GM23338 (cell line): ENCODE results near the gene CMKLR1. TPM values are rescaled to one million over a fixed set of nuclear protein-coding genes. Genes with fewer than 3 reads are reported as not detected.

Experiments
- ATAC-seq: fragments of 200-7000 bp; cut with Tn5 transposase; 3 replicates; pipeline ENCODE4 v1.9.1; 2020
- DNase-seq: peaks from one replicate; pipeline ENCODE4 v3.0.0-alpha.2; 2015; ENCODE audit warnings: low spot score
- H2AFZ ChIP-seq: fragments of 200-600 bp; sonication (generic); 2 replicates; pipeline ENCODE4 v1.8.0; 2016; ENCODE audit warnings: antibody characterized with exemption, mild to moderate bottlenecking, moderate library complexity
- H3F3A ChIP-seq: fragments of 200-600 bp; sonication (generic); replicated peaks from 2 replicates; pipeline ENCODE4 v1.8.0; 2017; ENCODE audit warnings: antibody characterized with exemption, mixed run types, low read depth
- H3K27ac ChIP-seq: fragments of 200-600 bp; sonication (generic); 2 replicates; pipeline ENCODE4 v1.6.1; 2016; ENCODE audit warnings: low read depth
- H3K27me3 ChIP-seq: fragments of 200-600 bp; sonication (generic); 2 replicates; pipeline ENCODE4 v1.8.0; 2016; ENCODE audit warnings: mild to moderate bottlenecking, mixed run types, moderate library complexity; ENCODE audit not compliant: insufficient read depth
- H3K36me3 ChIP-seq: fragments of 200-600 bp; sonication (generic); 2 replicates; pipeline ENCODE4 v1.8.0; 2016; ENCODE audit warnings: mild to moderate bottlenecking; ENCODE audit not compliant: insufficient read depth
- H3K4me1 ChIP-seq: fragments of 200-600 bp; sonication (generic); 2 replicates; pipeline ENCODE4 v1.8.0; 2016; ENCODE audit warnings: mild to moderate bottlenecking, moderate library complexity; ENCODE audit not compliant: insufficient read depth
- H3K4me2 ChIP-seq: fragments of 200-600 bp; sonication (generic); 2 replicates; pipeline ENCODE4 v1.7.1; 2017; ENCODE audit warnings: mixed run types
- H3K4me3 ChIP-seq: fragments of 200-600 bp; sonication (generic); 2 replicates; pipeline ENCODE4 v1.6.1; 2016; ENCODE audit warnings: mixed run types
- H3K79me2 ChIP-seq: fragments of 200-600 bp; sonication (generic); replicated peaks from 2 replicates; pipeline ENCODE4 v1.8.0; 2017; ENCODE audit warnings: mild to moderate bottlenecking; ENCODE audit not compliant: insufficient read depth
- H3K9me2 ChIP-seq: fragments of 200-600 bp; sonication (generic); 2 replicates; pipeline ENCODE4 v1.8.0; 2017; ENCODE audit not compliant: insufficient read depth
- H4K20me1 ChIP-seq: fragments of 200-600 bp; sonication (generic); replicated peaks from 2 replicates; pipeline ENCODE4 v1.8.0; 2017; ENCODE audit warnings: mild to moderate bottlenecking; ENCODE audit not compliant: insufficient read depth
- H3K27ac Mint-ChIP-seq: 2 replicates; pipeline ENCODE4 v1.8.0; 2020; ENCODE audit warnings: inconsistent platforms, mild to moderate bottlenecking, moderate library complexity, mixed read lengths
- H3K27me3 Mint-ChIP-seq: 3 replicates; pipeline ENCODE4 v1.8.0; 2022; ENCODE audit warnings: low read depth, mild to moderate bottlenecking, moderate library complexity, mixed read lengths, inconsistent platforms; ENCODE audit not compliant: insufficient read depth, poor library complexity
- H3K36me3 Mint-ChIP-seq: 3 replicates; pipeline ENCODE4 v1.8.0; 2021; ENCODE audit warnings: low read depth, mild to moderate bottlenecking, inconsistent platforms, moderate library complexity, mixed read lengths
- H3K4me1 Mint-ChIP-seq: 3 replicates; pipeline ENCODE4 v1.8.0; 2020; ENCODE audit warnings: mild to moderate bottlenecking, inconsistent platforms, mixed read lengths
- H3K4me3 Mint-ChIP-seq: 3 replicates; pipeline ENCODE4 v1.8.0; 2021; ENCODE audit warnings: moderate library complexity, mild to moderate bottlenecking, inconsistent platforms, mixed read lengths
- H3K9me3 Mint-ChIP-seq: 3 replicates; pipeline ENCODE4 v1.8.0; 2020; ENCODE audit warnings: moderate library complexity, mild to moderate bottlenecking, inconsistent platforms, mixed read lengths
- CREB1 ChIP-seq: fragments of 250-450 bp; sonication (Bioruptor Pico); IDR thresholded peaks from 2 replicates; pipeline ENCODE4 v1.5.0; 2020; ENCODE audit warnings: low read depth, mild to moderate bottlenecking, moderate library complexity
- EZH2 ChIP-seq: fragments of 200-600 bp; sonication (generic); IDR thresholded peaks from one replicate; pipeline ENCODE4 v1.8.0; 2017; ENCODE audit warnings: antibody characterized with exemption, mild to moderate bottlenecking, low read depth; ENCODE audit not compliant: unreplicated experiment
- EZH2phosphoT487 ChIP-seq: fragments of 200-600 bp; sonication (generic); IDR thresholded peaks from one replicate; pipeline ENCODE4 v1.8.1; 2018; ENCODE audit warnings: antibody characterized with exemption; ENCODE audit not compliant: unreplicated experiment
- NANOG ChIP-seq: IDR thresholded peaks from 2 replicates; pipeline ENCODE4 v1.6.1; 2016; ENCODE audit warnings: antibody characterized with exemption, borderline replicate concordance
- POLR2AphosphoS5 ChIP-seq: IDR thresholded peaks from 2 replicates; pipeline ENCODE4 v1.6.1; 2016; ENCODE audit warnings: antibody characterized with exemption, low read depth
- polyA plus RNA-seq: library from polyadenylated mRNA; unstranded; fragments of >200 nt; fragmentation: Nextera tagmentation; extraction: Ambion mirVana; gene quantifications from 2 replicates; pipeline ENCODE4 v1.2.1, GENCODE V29; 2016
- total RNA-seq: library from RNA; depleted of rRNA; stranded (reverse); fragments of >200 nt; shearing (Covaris generic); gene quantifications from 2 replicates; pipeline ENCODE4 v1.2.3, GENCODE V29; 2014
- TF ChIP-seq, protein P1 (sequence below): fragments of 250-450 bp; sonication (Bioruptor Pico); IDR thresholded peaks from 2 replicates; pipeline ENCODE4 v1.5.0; 2020; ENCODE audit warnings: mild to moderate bottlenecking, moderate library complexity
- TF ChIP-seq, protein P2 (sequence below): IDR thresholded peaks from one replicate; pipeline ENCODE4 v1.6.1; 2018; ENCODE audit warnings: antibody characterized with exemption; ENCODE audit not compliant: unreplicated experiment

Gene CMKLR1
- total and polyA plus RNA-seq, 2 experiments from 2014 or later = 0.40 to 2.6 TPM

DNA sequence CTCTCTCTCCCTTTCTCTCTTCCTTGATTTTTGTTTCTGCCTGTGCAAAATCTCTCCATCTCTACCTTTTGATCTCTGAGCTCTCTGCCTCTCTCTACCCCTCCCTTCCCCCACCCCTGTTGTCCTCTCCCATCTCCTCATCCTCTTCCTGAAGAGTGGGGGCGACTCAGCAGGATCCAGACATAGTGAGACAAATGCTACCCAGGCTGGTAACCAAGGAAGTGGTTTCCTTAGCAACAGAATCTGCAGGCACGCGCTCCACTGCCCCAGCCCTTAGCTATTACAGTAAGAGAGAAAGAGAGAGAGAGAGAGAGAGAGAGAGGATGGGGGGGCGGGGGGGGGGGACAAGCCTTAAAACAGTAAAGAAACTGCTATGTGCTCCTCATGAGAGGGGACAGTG, 85.6 kb downstream of the CMKLR1 start:
- H3K4me1 Mint-ChIP-seq = peaks cover 30% of the 10 kb centered on the region
- H3K9me3 Mint-ChIP-seq = peaks cover under 1% of the 10 kb centered on the region; the same call in 1 of the 3 replicates
- Histone ChIP-seq H3K4me2 (no peak overlapping the region; the same call in 1 of the 2 replicates), H3K9me2 (peaks cover 5% of the 10 kb centered on the region; the same call in 1 of the 2 replicates), H3K36me3 (no peaks in the 10 kb centered on the region), H4K20me1 (no peaks in the 10 kb centered on the region), H3K79me2 (no peaks in the 10 kb centered on the region), H3F3A (no peaks in the 10 kb centered on the region), H2AFZ (peak overlapping the region; percentile 74; the same call in 1 of the 2 replicates), H3K4me1 (peaks cover 24% of the 10 kb centered on the region), H3K4me3 (no peak overlapping the region), H3K27me3 (no peaks in the 10 kb centered on the region), H3K27ac (no peak overlapping the region)
- H3K36me3 Mint-ChIP-seq = no peaks in the 10 kb centered on the region; the same call in 2 of the 3 replicates
- TF ChIP-seq CREB1 (CRISPR knock-in tag) (no peak), POLR2AphosphoS5 (no peak), EZH2phosphoT487 (no peak), EZH2 (no peak), NANOG (no peak)
- TF ChIP-seq, protein P1, sequence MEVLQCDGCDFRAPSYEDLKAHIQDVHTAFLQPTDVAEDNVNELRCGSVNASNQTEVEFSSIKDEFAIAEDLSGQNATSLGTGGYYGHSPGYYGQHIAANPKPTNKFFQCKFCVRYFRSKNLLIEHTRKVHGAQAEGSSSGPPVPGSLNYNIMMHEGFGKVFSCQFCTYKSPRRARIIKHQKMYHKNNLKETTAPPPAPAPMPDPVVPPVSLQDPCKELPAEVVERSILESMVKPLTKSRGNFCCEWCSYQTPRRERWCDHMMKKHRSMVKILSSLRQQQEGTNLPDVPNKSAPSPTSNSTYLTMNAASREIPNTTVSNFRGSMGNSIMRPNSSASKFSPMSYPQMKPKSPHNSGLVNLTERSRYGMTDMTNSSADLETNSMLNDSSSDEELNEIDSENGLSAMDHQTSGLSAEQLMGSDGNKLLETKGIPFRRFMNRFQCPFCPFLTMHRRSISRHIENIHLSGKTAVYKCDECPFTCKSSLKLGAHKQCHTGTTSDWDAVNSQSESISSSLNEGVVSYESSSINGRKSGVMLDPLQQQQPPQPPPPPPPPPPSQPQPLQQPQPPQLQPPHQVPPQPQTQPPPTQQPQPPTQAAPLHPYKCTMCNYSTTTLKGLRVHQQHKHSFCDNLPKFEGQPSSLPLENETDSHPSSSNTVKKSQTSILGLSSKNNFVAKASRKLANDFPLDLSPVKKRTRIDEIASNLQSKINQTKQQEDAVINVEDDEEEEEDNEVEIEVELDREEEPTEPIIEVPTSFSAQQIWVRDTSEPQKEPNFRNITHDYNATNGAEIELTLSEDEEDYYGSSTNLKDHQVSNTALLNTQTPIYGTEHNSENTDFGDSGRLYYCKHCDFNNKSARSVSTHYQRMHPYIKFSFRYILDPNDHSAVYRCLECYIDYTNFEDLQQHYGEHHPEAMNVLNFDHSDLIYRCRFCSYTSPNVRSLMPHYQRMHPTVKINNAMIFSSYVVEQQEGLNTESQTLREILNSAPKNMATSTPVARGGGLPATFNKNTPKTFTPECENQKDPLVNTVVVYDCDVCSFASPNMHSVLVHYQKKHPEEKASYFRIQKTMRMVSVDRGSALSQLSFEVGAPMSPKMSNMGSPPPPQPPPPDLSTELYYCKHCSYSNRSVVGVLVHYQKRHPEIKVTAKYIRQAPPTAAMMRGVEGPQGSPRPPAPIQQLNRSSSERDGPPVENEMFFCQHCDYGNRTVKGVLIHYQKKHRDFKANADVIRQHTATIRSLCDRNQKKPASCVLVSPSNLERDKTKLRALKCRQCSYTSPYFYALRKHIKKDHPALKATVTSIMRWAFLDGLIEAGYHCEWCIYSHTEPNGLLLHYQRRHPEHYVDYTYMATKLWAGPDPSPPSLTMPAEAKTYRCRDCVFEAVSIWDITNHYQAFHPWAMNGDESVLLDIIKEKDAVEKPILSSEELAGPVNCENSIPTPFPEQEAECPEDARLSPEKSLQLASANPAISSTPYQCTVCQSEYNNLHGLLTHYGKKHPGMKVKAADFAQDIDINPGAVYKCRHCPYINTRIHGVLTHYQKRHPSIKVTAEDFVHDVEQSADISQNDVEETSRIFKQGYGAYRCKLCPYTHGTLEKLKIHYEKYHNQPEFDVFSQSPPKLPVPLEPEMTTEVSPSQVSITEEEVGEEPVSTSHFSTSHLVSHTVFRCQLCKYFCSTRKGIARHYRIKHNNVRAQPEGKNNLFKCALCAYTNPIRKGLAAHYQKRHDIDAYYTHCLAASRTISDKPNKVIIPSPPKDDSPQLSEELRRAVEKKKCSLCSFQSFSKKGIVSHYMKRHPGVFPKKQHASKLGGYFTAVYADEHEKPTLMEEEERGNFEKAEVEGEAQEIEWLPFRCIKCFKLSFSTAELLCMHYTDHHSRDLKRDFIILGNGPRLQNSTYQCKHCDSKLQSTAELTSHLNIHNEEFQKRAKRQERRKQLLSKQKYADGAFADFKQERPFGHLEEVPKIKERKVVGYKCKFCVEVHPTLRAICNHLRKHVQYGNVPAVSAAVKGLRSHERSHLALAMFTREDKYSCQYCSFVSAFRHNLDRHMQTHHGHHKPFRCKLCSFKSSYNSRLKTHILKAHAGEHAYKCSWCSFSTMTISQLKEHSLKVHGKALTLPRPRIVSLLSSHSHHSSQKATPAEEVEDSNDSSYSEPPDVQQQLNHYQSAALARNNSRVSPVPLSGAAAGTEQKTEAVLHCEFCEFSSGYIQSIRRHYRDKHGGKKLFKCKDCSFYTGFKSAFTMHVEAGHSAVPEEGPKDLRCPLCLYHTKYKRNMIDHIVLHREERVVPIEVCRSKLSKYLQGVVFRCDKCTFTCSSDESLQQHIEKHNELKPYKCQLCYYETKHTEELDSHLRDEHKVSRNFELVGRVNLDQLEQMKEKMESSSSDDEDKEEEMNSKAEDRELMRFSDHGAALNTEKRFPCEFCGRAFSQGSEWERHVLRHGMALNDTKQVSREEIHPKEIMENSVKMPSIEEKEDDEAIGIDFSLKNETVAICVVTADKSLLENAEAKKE (CRISPR knock-in tag) = no peak
- TF ChIP-seq, protein P2, sequence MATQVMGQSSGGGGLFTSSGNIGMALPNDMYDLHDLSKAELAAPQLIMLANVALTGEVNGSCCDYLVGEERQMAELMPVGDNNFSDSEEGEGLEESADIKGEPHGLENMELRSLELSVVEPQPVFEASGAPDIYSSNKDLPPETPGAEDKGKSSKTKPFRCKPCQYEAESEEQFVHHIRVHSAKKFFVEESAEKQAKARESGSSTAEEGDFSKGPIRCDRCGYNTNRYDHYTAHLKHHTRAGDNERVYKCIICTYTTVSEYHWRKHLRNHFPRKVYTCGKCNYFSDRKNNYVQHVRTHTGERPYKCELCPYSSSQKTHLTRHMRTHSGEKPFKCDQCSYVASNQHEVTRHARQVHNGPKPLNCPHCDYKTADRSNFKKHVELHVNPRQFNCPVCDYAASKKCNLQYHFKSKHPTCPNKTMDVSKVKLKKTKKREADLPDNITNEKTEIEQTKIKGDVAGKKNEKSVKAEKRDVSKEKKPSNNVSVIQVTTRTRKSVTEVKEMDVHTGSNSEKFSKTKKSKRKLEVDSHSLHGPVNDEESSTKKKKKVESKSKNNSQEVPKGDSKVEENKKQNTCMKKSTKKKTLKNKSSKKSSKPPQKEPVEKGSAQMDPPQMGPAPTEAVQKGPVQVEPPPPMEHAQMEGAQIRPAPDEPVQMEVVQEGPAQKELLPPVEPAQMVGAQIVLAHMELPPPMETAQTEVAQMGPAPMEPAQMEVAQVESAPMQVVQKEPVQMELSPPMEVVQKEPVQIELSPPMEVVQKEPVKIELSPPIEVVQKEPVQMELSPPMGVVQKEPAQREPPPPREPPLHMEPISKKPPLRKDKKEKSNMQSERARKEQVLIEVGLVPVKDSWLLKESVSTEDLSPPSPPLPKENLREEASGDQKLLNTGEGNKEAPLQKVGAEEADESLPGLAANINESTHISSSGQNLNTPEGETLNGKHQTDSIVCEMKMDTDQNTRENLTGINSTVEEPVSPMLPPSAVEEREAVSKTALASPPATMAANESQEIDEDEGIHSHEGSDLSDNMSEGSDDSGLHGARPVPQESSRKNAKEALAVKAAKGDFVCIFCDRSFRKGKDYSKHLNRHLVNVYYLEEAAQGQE = no peak
- peak; percentile 63 for DNase-seq
- peak overlapping the region; percentile 49; the same call in 1 of the 2 replicates for H3K27ac Mint-ChIP-seq
- peak; percentile 76 for ATAC-seq
- H3K27me3 Mint-ChIP-seq = peaks cover 6% of the 10 kb centered on the region
- no peak overlapping the region; the same call in 2 of the 3 replicates for H3K4me3 Mint-ChIP-seq
